SKM-1 treated with dmso at 0.1 percent for 144 hours (cell line): Measurements from ENCODE around the gene SERPINH1.

Experiments
- DNase-seq: peaks from one replicate; lab custom pipeline; 2025; ENCODE audit not compliant: unreplicated experiment; lab: John Stamatoyannopoulos, UW

Gene SERPINH1

DNA sequence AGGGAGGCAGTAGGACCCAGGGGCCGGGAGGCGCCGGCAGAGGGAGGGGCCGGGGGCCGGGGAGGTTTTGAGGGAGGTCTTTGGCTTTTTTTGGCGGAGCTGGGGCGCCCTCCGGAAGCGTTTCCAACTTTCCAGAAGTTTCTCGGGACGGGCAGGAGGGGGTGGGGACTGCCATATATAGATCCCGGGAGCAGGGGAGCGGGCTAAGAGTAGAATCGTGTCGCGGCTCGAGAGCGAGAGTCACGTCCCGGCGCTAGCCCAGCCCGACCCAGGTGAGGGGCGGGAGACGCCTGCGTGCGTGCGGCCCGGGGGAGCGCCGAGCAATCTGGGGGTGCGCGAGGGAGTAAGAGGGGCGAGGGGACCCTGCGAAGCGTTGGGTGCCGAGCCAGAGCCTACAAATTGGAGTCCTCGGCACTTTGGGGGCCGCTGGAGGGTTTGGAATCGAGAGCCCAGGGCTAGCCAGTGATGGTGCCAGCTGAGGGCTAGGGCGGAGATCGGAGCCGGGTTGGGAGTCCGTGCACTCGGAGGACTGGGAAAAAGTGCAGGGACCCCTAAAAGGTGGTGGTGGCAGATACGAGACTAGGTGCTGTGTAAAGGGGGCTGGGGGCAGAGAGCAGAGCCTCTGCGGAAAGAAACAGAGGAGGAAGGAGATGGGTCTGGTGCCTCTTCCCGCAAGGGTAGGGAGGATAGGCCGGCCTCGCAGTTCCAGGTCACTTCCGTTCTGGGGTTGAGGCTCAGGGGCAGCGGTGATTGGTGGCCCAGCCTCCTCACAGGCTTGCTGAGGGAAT, at the start of gene SERPINH1:
Gene SERPINH1 (plus strand): TSS at position 206 of the 788 bp plus-strand sequence. CDS start 4,097 bp downstream, outside the sequence.
- DNase-seq: peak; percentile 86

DNA sequence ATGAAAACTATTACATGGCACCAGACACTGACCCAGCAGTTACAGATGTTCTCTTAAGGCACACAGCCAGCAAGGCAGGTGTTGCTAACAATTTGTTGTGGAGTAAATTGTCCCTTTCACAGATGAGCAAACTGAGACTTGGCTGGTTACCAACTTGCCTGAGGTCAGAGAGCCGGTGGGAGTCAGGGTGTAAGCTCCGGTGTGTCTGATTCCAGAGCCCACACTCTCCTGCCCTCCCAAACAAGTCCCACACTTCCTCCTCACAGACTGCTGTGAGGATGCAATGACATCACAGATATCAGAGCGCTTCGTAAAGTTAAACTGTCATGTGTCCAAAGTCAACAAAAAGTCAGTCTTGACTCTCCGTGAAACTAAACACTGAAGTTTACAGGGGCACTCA, 48.8 kb upstream of the SERPINH1 start:
- no peak for DNase-seq

- DNase-seq: peak; percentile 40
These were observed 47.5 kb upstream of the SERPINH1 start for GRCh38 chr11:75514596-75514995.

- no peak for DNase-seq
These were observed 45.9 kb upstream of the SERPINH1 start for GRCh38 chr11:75516140-75516539.

- DNase-seq: peak; percentile 51
These were observed 45.2 kb upstream of the SERPINH1 start for GRCh38 chr11:75516886-75517285.

- DNase-seq: no peak
These were observed 43.9 kb upstream of the SERPINH1 start for GRCh38 chr11:75518204-75518549.

DNA sequence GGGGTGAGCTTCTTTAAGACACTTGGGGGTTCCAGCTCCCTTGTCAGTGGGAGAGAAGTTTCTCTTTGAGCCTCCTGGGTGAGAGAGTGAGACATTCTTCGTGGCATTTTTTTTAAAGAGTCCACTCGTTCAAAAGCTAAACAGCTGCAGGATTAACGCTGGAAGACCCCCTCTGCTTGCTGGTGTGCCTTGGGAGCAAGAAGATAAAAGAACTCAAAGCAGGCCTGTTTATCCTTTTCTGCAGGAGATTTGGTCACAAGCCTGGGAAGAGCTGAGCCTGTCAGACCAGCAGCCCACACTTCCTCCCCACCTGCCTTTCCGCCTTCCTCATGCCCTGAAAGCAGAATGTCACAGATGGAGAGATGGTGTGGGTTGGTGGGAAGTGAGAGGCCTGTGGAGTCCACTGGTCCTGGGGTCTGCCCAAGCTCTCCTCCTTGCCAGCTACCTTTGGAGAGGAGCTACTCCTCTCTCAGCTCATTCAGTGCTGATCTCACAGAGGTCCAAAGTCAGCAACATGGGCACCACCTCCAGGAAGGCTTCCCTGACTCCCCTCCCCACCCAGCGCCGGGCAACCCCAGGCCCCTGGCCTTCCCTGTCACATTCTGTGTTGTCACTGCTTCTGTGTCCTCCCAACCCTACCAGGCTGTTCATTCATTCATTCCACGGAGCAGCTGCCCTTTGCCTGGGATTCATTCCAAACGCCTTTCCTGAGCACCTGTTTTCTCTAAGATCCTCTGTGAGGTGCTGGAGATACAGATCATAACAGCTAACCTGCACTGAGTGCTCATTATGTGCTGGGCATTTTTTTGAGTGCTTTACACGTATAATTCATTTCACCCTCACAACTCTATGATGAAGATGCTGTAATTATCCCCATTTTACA, 43.0 kb upstream of the SERPINH1 start:
- DNase-seq: no peak

DNA sequence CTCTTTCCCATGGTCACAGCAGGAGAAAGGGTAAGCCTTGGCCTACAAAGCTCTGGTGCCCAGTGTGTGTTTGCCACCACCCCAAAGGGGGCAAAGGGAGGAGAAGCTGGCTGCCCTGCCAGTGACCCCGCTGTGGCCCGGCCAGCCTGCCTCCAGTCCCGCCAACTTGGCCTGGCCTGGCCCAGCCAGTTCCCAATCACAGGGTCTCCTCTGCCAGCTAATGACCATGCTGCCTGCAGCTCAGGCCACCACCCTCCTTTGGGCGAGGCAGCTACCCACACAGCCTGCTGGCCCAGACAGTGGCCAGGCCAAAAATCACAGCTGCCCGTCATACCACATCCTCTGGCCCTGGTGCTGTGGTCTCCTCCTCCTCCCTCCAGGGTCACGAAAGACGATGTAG, 41.4 kb upstream of the SERPINH1 start:
- no peak for DNase-seq

- no peak for DNase-seq
These were observed 39.6 kb upstream of the SERPINH1 start for GRCh38 chr11:75522286-75523044.

- DNase-seq: no peak
These were observed 38.9 kb upstream of the SERPINH1 start for GRCh38 chr11:75523189-75523588.

- DNase-seq: no peak
These were observed 38.0 kb upstream of the SERPINH1 start for GRCh38 chr11:75523811-75524664.

DNA sequence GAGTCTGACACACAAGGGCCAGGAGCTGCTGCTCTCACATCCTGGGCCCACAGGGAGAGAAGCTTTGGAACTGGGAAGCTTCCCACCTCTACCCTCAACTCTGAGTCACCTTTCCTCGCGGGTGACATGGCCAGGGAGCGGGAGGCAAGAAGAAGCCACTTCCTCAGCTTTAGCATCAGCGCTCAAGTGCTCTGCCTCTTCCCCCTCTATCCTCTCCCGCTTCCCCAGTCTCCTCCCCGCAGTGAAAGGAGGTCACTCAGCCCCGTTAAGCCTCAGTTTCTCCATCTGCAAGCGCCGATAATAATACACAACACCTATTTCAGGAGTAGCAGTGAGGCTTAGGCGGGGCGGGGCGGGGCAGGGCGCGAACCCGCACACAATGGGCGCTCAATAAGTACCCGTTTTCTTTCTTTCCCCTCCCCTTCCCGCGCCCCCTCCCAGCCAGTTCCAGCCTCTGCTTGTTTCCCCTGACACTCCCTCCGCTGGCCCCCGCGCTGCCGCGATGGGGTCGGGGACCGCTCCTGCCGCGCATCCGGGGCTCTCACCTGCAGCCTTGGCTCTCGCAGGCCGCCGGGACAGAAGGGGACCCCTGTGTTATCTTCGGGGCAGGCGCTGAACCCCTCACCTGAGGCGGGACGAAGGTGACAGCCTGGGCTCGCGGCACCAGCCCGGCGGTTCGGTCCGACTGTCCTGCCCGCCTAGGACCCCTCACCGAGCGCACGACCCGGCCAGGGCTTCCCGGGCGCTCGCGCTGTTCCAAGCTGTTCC, 37.2 kb upstream of the SERPINH1 start:
- DNase-seq: peak; percentile 30

GRCh38 chr11:75525433-75526191, 36.4 kb upstream of the SERPINH1 start, which contains the start of gene GDPD5:
Gene GDPD5 (minus strand): TSS chr11:75525941. CDS start chr11:75477735, 48,206 bp downstream.
- DNase-seq: peak; percentile 91

DNA sequence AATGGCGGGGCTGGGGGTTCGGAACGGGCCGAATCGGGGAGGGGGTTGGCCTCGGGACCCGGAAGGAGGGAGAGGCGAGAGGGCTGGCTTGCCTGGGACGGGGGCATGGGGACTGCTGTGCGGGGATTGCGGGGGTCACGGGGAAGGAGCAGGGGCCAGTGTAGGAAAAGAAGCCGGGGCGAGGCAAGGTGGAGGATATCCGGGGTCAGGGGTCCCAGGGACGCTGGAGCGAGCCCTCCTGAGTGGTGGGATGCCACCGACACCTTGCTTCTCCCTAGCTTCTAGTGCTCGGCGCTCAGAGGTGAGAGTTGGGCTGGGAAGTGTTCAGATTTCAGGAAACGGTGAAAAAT, 35.9 kb upstream of the SERPINH1 start:
- no peak for DNase-seq

DNA sequence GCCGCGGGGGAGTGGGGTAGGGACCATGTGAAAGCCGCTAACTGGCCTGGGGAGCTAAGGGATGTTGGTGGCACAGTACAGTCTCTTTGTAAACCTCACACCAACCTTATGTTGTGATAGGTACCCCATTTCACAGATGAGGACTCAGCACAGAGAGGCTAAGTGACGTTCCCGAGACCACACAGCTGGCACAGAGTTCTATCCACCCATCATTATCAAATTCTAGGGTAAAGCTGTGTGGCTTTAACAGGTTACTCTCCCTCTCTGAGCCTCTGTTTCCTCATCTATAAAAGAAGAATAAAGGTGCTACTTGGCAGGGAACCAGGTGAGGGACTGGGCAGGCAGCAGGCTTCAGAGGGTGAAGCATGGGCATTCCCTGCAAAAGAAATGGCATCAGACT, 34.9 kb upstream of the SERPINH1 start:
- DNase-seq: no peak

GRCh38 chr11:75527938-75528735, 33.9 kb upstream of the SERPINH1 start:
- DNase-seq: no peak

- no peak for DNase-seq
These were observed 31.5 kb upstream of the SERPINH1 start for GRCh38 chr11:75530577-75530976.

DNA sequence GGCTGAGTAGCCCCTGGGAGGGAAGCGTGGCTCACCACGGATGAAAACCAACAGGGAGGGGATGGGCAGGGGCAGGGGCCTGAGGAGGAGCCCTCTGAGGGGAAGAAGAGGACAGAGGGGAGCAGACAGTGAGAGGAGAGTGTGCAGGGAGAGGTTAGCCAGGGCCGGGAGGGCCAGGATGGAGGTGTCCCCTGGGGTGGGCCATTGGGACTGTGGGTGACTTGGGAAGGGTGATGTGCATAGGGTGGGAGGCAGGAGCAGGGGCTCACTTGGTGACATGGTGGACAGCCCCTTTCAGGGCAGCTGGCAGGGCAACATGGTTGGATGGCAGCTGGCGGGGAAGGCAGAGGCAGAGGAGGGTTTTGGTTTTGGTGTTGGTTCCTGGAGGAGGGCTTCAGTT, 30.7 kb upstream of the SERPINH1 start:
- no peak for DNase-seq
